Progenitor cell of endocrine pancreas (in vitro differentiated cells): ENCODE data around the gene AP1S1. TPM values are rescaled to one million over a fixed set of nuclear protein-coding genes. Genes with fewer than 3 reads are reported as not detected.
"Not testable (repeated sequence)": the region's sequence is repeated elsewhere in the genome, so short reads cannot be mapped to it uniquely, and the experiment has no call there.

Experiments
- DNase-seq: peaks from one replicate; pipeline ENCODE4 v3.0.0; 2021; ENCODE audit warnings: low spot score; ENCODE audit not compliant: unreplicated experiment
- H3K27ac Mint-ChIP-seq: 2 replicates; pipeline ENCODE4 v1.8.0; 2021; ENCODE audit warnings: mild to moderate bottlenecking, moderate library complexity, mixed read lengths
- H3K27me3 Mint-ChIP-seq: 2 replicates; pipeline ENCODE4 v1.8.0; 2021; ENCODE audit warnings: mixed read lengths
- H3K36me3 Mint-ChIP-seq: 2 replicates; pipeline ENCODE4 v1.8.0; 2022; ENCODE audit warnings: mixed read lengths; ENCODE audit not compliant: insufficient read depth
- H3K4me1 Mint-ChIP-seq: 2 replicates; pipeline ENCODE4 v1.8.0; 2021; ENCODE audit warnings: low read depth, mixed read lengths
- H3K4me3 Mint-ChIP-seq: 2 replicates; pipeline ENCODE4 v1.8.0; 2021; ENCODE audit warnings: low read depth, mild to moderate bottlenecking, moderate library complexity, mixed read lengths
- H3K9me3 Mint-ChIP-seq: 2 replicates; pipeline ENCODE4 v1.8.0; 2021; ENCODE audit warnings: low read depth, mixed read lengths
- CTCF ChIP-seq: fragments of 200-600 bp; sonication (generic); IDR thresholded peaks from one replicate; pipeline ENCODE4 v1.5.0; 2021; ENCODE audit warnings: antibody characterized with exemption, mild to moderate bottlenecking; ENCODE audit not compliant: unreplicated experiment
- total RNA-seq: library from RNA; stranded (reverse); gene quantifications from 2 replicates; pipeline ENCODE4 v1.2.1, GENCODE V29; 2021

The AP1S1 gene
- total RNA-seq, 1 donor from 2014 or later, result 61.3 TPM

GRCh38 chr7:101120315-101120714 is 34.0 kb upstream of the AP1S1 start:
- no peaks in the 10 kb centered on the region for H3K9me3 Mint-ChIP-seq
- no peak for TF ChIP-seq CTCF
- no peak overlapping the region for H3K4me3 Mint-ChIP-seq
- DNase-seq, result no peak
- peaks cover 8% of the 10 kb centered on the region for H3K27me3 Mint-ChIP-seq
- no peak overlapping the region for H3K27ac Mint-ChIP-seq
- H3K36me3 Mint-ChIP-seq, result no peaks in the 10 kb centered on the region
- peaks cover 13% of the 10 kb centered on the region for H3K4me1 Mint-ChIP-seq

- H3K4me3 Mint-ChIP-seq, DNase-seq, H3K27ac Mint-ChIP-seq, H3K9me3 Mint-ChIP-seq, H3K36me3 Mint-ChIP-seq: not testable (repeated sequence)
- peaks cover 18% of the 10 kb centered on the region for H3K4me1 Mint-ChIP-seq
- H3K27me3 Mint-ChIP-seq, result peaks cover 13% of the 10 kb centered on the region
These were observed 32.7 kb upstream of the AP1S1 start for GRCh38 chr7:101121631-101121990.

- Mint-ChIP-seq H3K4me1 (peaks cover 24% of the 10 kb centered on the region), H3K4me3 (no peak overlapping the region)
These were observed 32.0 kb upstream of the AP1S1 start for GRCh38 chr7:101121991-101122932.

GRCh38 chr7:101122933-101123702 is 31.2 kb upstream of the AP1S1 start:
- Mint-ChIP-seq H3K9me3 (no peaks in the 10 kb centered on the region), H3K4me1 (peaks cover 25% of the 10 kb centered on the region), H3K4me3 (no peak overlapping the region), H3K36me3 (no peaks in the 10 kb centered on the region), H3K27ac (no peak overlapping the region), H3K27me3 (peaks cover 27% of the 10 kb centered on the region)
- DNase-seq, result no peak
- no peak for TF ChIP-seq CTCF

More at GRCh38 chr7:101121991-101122932, 32.0 kb upstream of the AP1S1 start:
- no peak for DNase-seq
- Mint-ChIP-seq H3K36me3 (no peaks in the 10 kb centered on the region), H3K9me3 (no peaks in the 10 kb centered on the region), H3K27me3 (peaks cover 19% of the 10 kb centered on the region), H3K27ac (peak overlapping the region; percentile 81)
- TF ChIP-seq CTCF, result no peak

GRCh38 chr7:101123703-101124068 is 30.6 kb upstream of the AP1S1 start:
- Mint-ChIP-seq H3K27me3 (peaks cover 31% of the 10 kb centered on the region), H3K27ac (no peak overlapping the region), H3K4me3 (no peak overlapping the region), H3K4me1 (peaks cover 25% of the 10 kb centered on the region), H3K36me3 (no peaks in the 10 kb centered on the region), H3K9me3 (no peaks in the 10 kb centered on the region)
- DNase-seq, result no peak
- TF ChIP-seq CTCF, result no peak
